KOPT-K1 (cell line): ENCODE measurements around the gene PLCL1.
"Not testable (repeated sequence)": the region's sequence is repeated elsewhere in the genome, so short reads cannot be mapped to it uniquely, and the experiment has no call there.

Experiments used
- H3K27ac ChIP-seq: fragments of 200-600 bp; sonication (generic); 2 replicates; pipeline ENCODE4 v1.5.1; 2016; ENCODE audit warnings: antibody characterized with exemption, mild to moderate bottlenecking, low read depth, low read length; ENCODE audit not compliant: poor library complexity, severe bottlenecking
- H3K36me3 ChIP-seq: fragments of 200-600 bp; sonication (generic); 2 replicates; pipeline ENCODE4 v1.5.1; 2017; ENCODE audit warnings: antibody characterized with exemption, mild to moderate bottlenecking, low read length, moderate library complexity; ENCODE audit not compliant: insufficient read depth
- H3K9me3 ChIP-seq: fragments of 200-600 bp; sonication (generic); 2 replicates; pipeline ENCODE4 v1.5.1; 2017; ENCODE audit warnings: antibody characterized with exemption, low read length, mild to moderate bottlenecking; ENCODE audit not compliant: insufficient read depth, poor library complexity, severe bottlenecking

The PLCL1 gene

GRCh38 chr2:198175271-198175670 is 370.9 kb downstream of the PLCL1 start:
- no peak overlapping the region for H3K27ac ChIP-seq
- H3K9me3 ChIP-seq, result peaks cover 6% of the 10 kb centered on the region
- H3K36me3 ChIP-seq, result no peaks in the 10 kb centered on the region

- no peak overlapping the region for H3K27ac ChIP-seq
Measured at GRCh38 chr2:198177040-198177439, 372.6 kb downstream of the PLCL1 start.

GRCh38 chr2:198178766-198179165 is 374.4 kb downstream of the PLCL1 start:
- H3K9me3 ChIP-seq, result peaks cover 6% of the 10 kb centered on the region
- H3K36me3 ChIP-seq, result no peaks in the 10 kb centered on the region
- no peak overlapping the region for H3K27ac ChIP-seq

More at GRCh38 chr2:198177040-198177439, 372.6 kb downstream of the PLCL1 start:
- Histone ChIP-seq H3K9me3 (peaks cover 6% of the 10 kb centered on the region), H3K36me3 (no peaks in the 10 kb centered on the region)

DNA sequence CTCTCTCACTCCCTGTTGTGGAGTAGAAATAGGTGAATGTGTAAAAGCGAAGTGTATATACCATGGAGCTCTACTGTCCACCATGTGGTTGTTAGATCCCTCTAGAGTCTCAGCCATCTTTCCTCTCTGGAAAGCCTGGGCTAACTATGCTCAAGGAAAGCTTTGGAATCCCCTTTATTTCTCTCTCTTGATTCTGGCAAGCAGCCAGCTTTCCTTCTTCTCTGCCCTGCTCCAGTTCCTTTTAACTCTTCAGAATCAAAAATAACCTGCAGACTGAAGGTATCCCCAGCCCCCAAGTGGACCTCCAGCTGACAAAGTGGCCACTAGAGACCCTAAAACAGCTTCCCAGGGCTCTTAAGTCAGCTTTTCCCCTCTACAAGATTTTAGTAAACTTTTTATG is 381.9 kb downstream of the PLCL1 start:
- Histone ChIP-seq H3K36me3 (no peaks in the 10 kb centered on the region), H3K9me3 (no peaks in the 10 kb centered on the region), H3K27ac (no peak overlapping the region)

GRCh38 chr2:198187841-198188240 is 383.4 kb downstream of the PLCL1 start:
- no peak overlapping the region for H3K27ac ChIP-seq
- H3K9me3 ChIP-seq, result no peaks in the 10 kb centered on the region
- H3K36me3 ChIP-seq, result no peaks in the 10 kb centered on the region

- Histone ChIP-seq H3K9me3 (no peaks in the 10 kb centered on the region), H3K36me3 (no peaks in the 10 kb centered on the region), H3K27ac (no peak overlapping the region)
Measured at GRCh38 chr2:198188982-198189381, 384.6 kb downstream of the PLCL1 start.

DNA sequence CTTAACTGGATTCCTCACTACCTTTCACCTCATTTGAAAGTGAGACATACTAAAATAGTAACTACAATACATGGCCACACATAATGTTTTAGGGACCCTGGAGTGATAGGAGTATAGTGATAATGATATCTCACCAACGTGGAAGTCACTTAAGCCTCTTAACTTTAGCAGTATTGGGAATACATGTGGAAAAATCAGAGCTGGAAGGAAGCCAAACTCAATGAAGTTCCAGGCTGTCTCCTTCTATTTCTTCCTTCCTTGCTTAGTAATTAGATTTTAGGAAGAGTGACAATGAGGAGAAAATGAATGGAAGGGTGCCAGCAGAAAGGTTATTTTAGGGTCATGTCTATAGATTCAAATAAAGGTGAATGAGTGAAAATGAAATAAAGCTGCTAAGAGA is 387.3 kb downstream of the PLCL1 start:
- Histone ChIP-seq H3K36me3 (no peaks in the 10 kb centered on the region), H3K27ac (no peak overlapping the region), H3K9me3 (no peaks in the 10 kb centered on the region)

- H3K9me3 ChIP-seq, H3K27ac ChIP-seq: not testable (repeated sequence)
Measured at GRCh38 chr2:198196556-198196955, 392.2 kb downstream of the PLCL1 start.

More at GRCh38 chr2:198196556-198196955, 392.2 kb downstream of the PLCL1 start:
- H3K36me3 ChIP-seq, result not testable (repeated sequence)
